Ectodermal cell (in vitro differentiated cells): Measurements from ENCODE around the gene NUP210L.
"Not testable (repeated sequence)": the region's sequence is repeated elsewhere in the genome, so short reads cannot be mapped to it uniquely, and the experiment has no call there.

Experiments
- H3K27ac ChIP-seq: 2 replicates; pipeline ENCODE4 v1.7.0; 2013; ENCODE audit warnings: mild to moderate bottlenecking, low read depth, low read length; ENCODE audit not compliant: insufficient read depth, poor library complexity, severe bottlenecking
- H3K27me3 ChIP-seq: 2 replicates; pipeline ENCODE4 v1.7.0; 2013; ENCODE audit warnings: mild to moderate bottlenecking, low read length; ENCODE audit not compliant: insufficient read depth, control insufficient read depth, poor library complexity, severe bottlenecking
- H3K36me3 ChIP-seq: one replicate; pipeline ENCODE4 v1.7.0; 2013; ENCODE audit warnings: low read length; ENCODE audit not compliant: control insufficient read depth, insufficient read depth
- H3K4me1 ChIP-seq: one replicate; pipeline ENCODE4 v1.7.0; 2013; ENCODE audit warnings: low read length; ENCODE audit not compliant: control insufficient read depth, insufficient read depth
- H3K4me3 ChIP-seq: 2 replicates; pipeline ENCODE4 v1.7.0; 2013; ENCODE audit warnings: low read depth, low read length, control low read depth; ENCODE audit not compliant: insufficient read depth
- H3K9me3 ChIP-seq: 2 replicates; pipeline ENCODE4 v1.7.0; 2013; ENCODE audit warnings: mild to moderate bottlenecking, low read length, moderate library complexity; ENCODE audit not compliant: control insufficient read depth
- WGBS, 2 experiments: methylation state at CpG; one replicate each; pipeline ENCODE4 v1.1.7; 2013; ENCODE audit warnings: missing lambda C conversion rate in 2 of 2; 5-methylcytosine and 5-hydroxymethylcytosine counted together

Gene NUP210L

DNA sequence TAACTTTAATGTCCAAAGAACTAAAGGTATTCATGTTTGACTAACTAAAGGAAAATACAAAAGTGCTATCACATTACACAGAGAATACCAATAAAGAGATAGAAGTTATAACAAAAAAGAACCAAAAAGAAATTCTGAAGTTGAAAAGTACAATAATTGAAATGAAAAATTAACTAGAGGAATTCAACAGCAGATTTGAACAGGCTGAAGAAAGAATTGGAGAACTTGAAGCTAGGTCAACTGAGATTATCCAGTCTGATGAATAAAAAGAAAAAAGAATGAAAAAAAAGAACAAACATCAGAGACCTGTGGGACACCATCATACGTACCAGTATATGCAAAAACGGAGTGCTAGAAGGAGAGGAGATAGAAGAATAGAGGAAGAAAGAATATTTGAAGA lies 78.5 kb downstream of the NUP210L start:
- no peaks in the 10 kb centered on the region for H3K4me1 ChIP-seq
- no peaks in the 10 kb centered on the region for H3K36me3 ChIP-seq
- no peak overlapping the region for H3K27ac ChIP-seq
- no peaks in the 10 kb centered on the region for H3K9me3 ChIP-seq
- no peak overlapping the region for H3K4me3 ChIP-seq
- 81 to 100% methylated on average over 2 of the region's 2 CpGs for WGBS, 2 experiments
- no peaks in the 10 kb centered on the region for H3K27me3 ChIP-seq

DNA sequence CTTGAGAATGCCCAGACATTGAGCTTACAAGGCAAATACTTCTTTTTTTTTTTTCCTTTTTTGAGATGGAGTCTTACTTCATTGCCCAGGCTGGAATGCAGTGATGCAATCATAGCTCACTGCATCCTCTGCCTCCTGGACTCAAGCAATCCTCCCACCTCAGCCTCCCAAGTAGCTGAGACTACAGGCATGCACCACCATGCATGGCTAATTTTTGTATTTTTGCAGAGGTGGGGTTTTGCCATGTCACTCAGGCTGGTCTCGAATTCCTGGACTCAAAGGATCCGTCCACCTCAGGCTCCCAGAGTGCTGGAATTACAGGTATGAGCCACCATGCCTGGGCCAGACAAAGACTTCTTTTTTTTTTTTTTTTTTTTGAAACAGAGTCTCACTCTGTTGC lies 79.1 kb downstream of the NUP210L start:
- Histone ChIP-seq H3K27ac (no peak overlapping the region), H3K4me1 (no peaks in the 10 kb centered on the region), H3K9me3 (no peaks in the 10 kb centered on the region), H3K27me3 (no peaks in the 10 kb centered on the region), H3K36me3 (no peaks in the 10 kb centered on the region), H3K4me3 (no peak overlapping the region)
- WGBS, 2 experiments, result 92 to 94% methylated on average over 2 of the region's 2 CpGs

DNA sequence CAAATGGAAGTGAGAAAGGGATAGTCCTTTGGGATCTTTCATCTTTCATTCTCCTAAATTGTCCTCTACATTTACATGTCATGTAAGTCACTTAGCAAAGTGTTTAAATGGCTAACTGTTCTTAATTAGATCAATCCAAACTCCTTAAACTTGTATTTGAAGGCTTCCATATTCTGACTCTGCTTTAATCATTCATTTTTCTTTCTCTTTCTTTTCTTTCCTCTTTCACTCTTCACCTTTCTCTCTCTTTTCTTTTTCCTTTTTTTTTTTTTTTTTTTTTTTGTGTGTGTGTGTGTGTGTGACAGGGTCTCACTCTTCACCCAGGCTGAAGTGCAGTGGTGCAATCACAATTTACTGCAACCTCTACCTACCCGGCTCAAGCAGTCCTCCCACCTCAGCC lies 92.6 kb downstream of the NUP210L start:
- WGBS, 2 experiments, result 87 to 94% methylated on average over 1 of the region's 1 CpG
- H3K4me3 ChIP-seq, result no peak overlapping the region
- H3K36me3 ChIP-seq, result no peaks in the 10 kb centered on the region
- no peak overlapping the region for H3K27ac ChIP-seq
- H3K4me1 ChIP-seq, result no peaks in the 10 kb centered on the region
- no peaks in the 10 kb centered on the region for H3K9me3 ChIP-seq
- H3K27me3 ChIP-seq, result no peaks in the 10 kb centered on the region

DNA sequence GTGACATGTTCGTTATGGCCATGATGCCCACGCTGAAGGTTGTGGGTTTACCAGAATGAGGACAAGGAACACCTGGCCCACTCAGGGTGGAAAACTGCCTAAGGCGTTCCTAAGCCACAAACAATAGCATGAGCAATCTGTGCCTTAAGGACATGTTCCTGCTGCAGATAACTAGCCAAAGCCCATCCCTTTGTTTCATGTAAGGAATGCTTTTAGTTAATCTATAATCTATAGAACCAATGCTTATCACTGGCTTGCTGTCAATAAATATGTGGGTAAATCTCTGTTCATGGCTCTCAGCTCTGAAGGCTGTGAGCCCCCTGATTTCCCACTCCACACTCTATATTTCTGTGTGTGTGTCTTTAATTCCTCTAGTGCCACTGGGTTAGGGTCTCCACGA lies 107.4 kb downstream of the NUP210L start:
- not testable (repeated sequence) for H3K36me3 ChIP-seq, H3K4me3 ChIP-seq, H3K4me1 ChIP-seq, H3K9me3 ChIP-seq, H3K27me3 ChIP-seq, H3K27ac ChIP-seq
- WGBS, 2 experiments, result 66 to 74% methylated on average over 4 of the region's 4 CpGs

DNA sequence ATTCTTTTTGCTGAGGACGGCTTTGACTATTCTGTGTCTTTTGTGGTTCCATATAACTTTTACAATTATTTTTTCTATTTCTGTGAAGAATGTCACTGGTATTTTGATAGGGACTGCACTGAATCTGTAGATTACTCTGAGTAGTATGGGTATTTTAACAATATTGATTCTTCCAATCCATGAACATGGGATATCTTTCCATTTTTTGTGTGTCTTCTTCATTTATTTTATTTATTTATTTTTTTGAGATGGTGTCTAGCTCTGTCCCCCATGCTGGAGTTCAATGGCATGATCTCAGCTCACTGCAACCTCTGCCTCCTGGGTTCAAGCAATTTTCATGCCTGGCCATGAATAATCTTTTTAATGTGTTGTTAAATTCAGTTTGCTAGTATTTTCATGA lies 121.2 kb downstream of the NUP210L start:
- not testable (repeated sequence) for H3K27me3 ChIP-seq, H3K4me3 ChIP-seq
- 100% methylated on average over 1 of the region's 1 CpG; no CpG with 5 or more reads in 1 of the 2 experiments for WGBS, 2 experiments

DNA sequence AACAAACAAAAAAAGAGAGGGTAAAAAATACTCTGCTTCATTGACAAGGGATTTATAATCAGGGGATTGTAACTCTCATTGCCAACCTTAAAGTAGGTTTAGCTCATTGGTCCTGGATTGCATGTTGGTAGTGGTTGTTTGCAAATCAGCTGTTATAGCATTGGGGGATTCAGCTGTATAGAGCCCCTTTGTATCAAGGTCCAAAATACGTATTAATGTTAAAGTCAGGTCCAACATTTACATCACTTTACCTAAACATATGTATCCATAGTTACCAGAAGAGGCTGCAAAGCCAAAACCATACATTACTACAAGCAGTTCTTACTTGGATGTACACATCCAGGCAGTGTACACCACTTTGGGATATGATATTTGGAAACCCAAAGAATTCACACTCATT lies 134.9 kb downstream of the NUP210L start:
- Histone ChIP-seq H3K4me3 (no peak overlapping the region), H3K9me3 (no peaks in the 10 kb centered on the region), H3K36me3 (no peaks in the 10 kb centered on the region), H3K27me3 (no peaks in the 10 kb centered on the region), H3K27ac (no peak overlapping the region), H3K4me1 (no peaks in the 10 kb centered on the region)
- WGBS, 2 experiments, result 88 to 94% methylated on average over 1 of the region's 1 CpG

More for the DNA sequence above, 121.2 kb downstream of the NUP210L start:
- not testable (repeated sequence) for H3K4me1 ChIP-seq, H3K27ac ChIP-seq, H3K36me3 ChIP-seq, H3K9me3 ChIP-seq

DNA sequence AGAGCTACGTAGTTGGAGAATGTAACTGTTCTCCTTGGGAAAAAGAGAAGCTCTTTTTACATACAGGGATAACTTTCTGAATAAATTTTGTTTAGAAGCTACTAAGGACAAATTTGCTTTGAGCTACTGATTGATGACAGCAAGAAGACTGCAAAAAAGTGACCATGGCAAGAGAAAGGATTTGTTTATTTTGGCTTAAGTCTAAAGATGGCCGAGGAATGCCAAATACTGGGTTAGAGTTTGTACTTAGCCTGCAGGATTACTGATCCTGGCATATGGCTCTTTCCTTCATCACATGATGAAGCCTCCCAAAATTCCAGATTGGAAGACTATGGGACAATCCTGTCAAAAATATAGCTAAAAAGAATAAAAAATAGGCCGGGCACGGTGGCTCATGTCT lies 135.6 kb downstream of the NUP210L start:
- WGBS, 2 experiments, result 92 to 93% methylated on average over 4 of the region's 4 CpGs
- Histone ChIP-seq H3K4me1 (no peaks in the 10 kb centered on the region), H3K27me3 (no peaks in the 10 kb centered on the region), H3K9me3 (no peaks in the 10 kb centered on the region), H3K36me3 (no peaks in the 10 kb centered on the region), H3K4me3 (no peak overlapping the region), H3K27ac (no peak overlapping the region)

DNA sequence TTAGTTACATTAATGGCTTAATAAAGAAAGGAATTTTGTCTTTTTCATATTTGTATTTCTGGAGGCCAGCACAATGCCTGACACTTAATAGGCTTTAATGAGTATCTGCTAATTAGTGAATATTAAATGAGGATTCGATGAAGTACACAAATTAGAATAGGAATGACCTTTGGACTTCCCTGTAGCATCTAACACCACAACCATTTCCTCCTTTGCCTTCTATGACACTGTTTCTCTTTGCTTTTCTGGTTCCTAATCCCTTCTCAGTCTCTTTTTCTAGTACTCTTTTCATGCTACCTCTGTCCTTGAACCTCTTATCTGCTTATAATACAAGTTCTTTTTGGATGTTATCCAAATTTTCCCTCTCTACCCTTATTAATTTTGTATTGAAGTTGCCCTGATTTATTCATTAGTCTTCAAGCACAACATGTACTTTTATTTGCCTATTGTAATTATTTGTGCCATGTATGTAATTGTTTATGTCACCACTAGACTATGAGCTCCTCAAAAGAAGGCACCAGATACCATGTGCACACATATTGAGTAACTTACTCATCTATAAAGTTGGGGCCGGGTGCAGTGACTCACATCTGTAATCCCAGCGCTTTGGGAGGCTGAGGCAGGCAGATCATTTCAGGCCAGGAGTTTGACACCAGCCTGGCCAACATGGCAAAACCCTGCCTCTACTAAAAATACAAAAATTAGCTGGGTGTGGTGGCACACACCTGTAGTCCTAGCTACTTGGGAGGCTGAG lies 140.5 kb downstream of the NUP210L start:
- H3K36me3 ChIP-seq, result no peaks in the 10 kb centered on the region
- WGBS, 2 experiments, result 92 to 94% methylated on average over 3 of the region's 3 CpGs
- H3K27me3 ChIP-seq, result no peaks in the 10 kb centered on the region
- H3K4me3 ChIP-seq, result no peak overlapping the region
- H3K9me3 ChIP-seq, result no peaks in the 10 kb centered on the region
- no peaks in the 10 kb centered on the region for H3K4me1 ChIP-seq
- no peak overlapping the region for H3K27ac ChIP-seq

DNA sequence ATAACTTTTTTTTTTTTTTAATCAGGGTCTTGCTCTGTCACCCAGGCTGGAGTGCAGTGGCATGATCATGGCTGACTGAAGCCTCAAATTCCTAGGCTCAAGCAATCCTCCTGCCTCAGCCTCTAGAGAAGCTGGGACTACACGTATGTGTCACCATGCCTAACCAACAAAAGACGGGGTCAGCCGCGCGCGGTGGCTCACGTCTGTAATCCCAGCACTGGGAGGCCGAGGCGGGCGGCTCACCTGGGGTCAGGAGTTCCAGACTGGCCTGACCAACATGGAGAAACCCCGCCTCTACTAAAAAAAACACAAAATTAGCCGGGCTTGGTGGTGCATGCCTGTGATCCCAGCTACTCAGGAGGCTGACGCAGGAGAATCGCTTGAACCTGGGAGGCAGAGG lies 142.3 kb downstream of the NUP210L start:
- WGBS, 2 experiments, result 94 to 95% methylated on average over 14 of the region's 14 CpGs
- not testable (repeated sequence) for H3K9me3 ChIP-seq, H3K4me3 ChIP-seq

DNA sequence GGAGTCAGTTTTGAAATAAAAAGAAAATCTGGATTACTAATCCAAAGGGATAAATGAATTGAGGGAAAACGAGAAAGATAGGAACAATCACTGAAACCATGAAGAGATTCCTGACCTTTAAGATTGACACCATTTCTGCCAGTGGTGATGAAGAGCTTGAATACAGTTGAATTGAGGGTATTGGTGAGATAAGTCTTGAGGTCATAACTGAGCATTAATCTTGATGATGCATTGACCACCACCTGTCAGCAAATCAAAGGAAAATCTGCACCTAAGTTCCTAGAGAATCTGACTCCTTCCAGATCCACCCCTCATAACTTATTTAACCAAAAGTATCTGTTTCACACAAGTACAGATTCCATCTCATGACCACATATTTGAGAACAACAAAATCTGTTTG lies 142.7 kb downstream of the NUP210L start:
- no peak overlapping the region for H3K4me3 ChIP-seq
- H3K9me3 ChIP-seq, result no peaks in the 10 kb centered on the region
- WGBS, 2 experiments, result 88 to 93% methylated on average over 1 of the region's 1 CpG
- no peaks in the 10 kb centered on the region for H3K4me1 ChIP-seq
- no peaks in the 10 kb centered on the region for H3K36me3 ChIP-seq
- H3K27ac ChIP-seq, result no peak overlapping the region
- no peaks in the 10 kb centered on the region for H3K27me3 ChIP-seq

More for the DNA sequence above, 142.3 kb downstream of the NUP210L start:
- H3K36me3 ChIP-seq, H3K27me3 ChIP-seq, H3K4me1 ChIP-seq, H3K27ac ChIP-seq: not testable (repeated sequence)

DNA sequence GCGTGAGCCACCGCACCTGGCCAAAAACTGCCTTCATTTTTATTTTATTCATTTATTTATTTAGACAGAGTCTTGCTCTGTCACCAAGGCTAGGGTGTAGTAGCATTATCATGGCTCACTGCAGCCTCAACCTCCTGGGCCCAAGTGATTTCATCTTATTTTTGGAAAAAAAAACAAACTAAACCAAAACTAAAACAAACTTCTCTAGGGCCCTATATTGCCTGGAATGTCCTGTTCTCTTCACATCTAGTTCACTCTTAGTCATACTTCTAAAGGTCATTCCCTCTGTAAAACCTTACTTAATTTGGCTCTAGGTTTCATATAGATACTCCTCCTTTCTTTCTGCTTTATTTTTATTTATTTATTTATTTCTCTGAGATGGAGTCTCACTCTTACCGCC lies 148.7 kb downstream of the NUP210L start:
- Histone ChIP-seq H3K4me3 (no peak overlapping the region), H3K27ac (no peak overlapping the region), H3K27me3 (no peaks in the 10 kb centered on the region), H3K9me3 (no peaks in the 10 kb centered on the region), H3K4me1 (no peaks in the 10 kb centered on the region), H3K36me3 (no peaks in the 10 kb centered on the region)
- 93 to 100% methylated on average over 3 of the region's 3 CpGs for WGBS, 2 experiments
